Neuron (in vitro differentiated cells): ENCODE results near the gene PIK3IP1.

Experiments used
- H2AFZ ChIP-seq: one replicate; pipeline ENCODE4 v1.6.1; 2013; ENCODE audit warnings: low read depth, mild to moderate bottlenecking, inconsistent platforms, low read length, moderate library complexity
- H3K27me3 ChIP-seq: one replicate; pipeline ENCODE4 v1.6.1; 2013; ENCODE audit warnings: low read length; ENCODE audit not compliant: insufficient read depth
- H3K36me3 ChIP-seq: one replicate; pipeline ENCODE4 v1.6.1; 2013; ENCODE audit warnings: low read length; ENCODE audit not compliant: insufficient read depth
- H3K4me1 ChIP-seq: one replicate; pipeline ENCODE4 v1.6.1; 2013; ENCODE audit warnings: low read length; ENCODE audit not compliant: insufficient read depth
- H3K4me3 ChIP-seq: 2 replicates; pipeline ENCODE4 v1.5.1; 2013; ENCODE audit warnings: mild to moderate bottlenecking, low read length, moderate library complexity
- H3K9me3 ChIP-seq: one replicate; pipeline ENCODE4 v1.6.1; 2013; ENCODE audit warnings: low read length

PIK3IP1 gene

GRCh38 chr22:31281733-31282132 lies 10.6 kb downstream of the PIK3IP1 start:
- H3K9me3 ChIP-seq, result no peaks in the 10 kb centered on the region
- H2AFZ ChIP-seq, result no peak overlapping the region
- peaks cover 54% of the 10 kb centered on the region for H3K36me3 ChIP-seq
- peaks cover 8% of the 10 kb centered on the region for H3K4me1 ChIP-seq
- H3K27me3 ChIP-seq, result no peaks in the 10 kb centered on the region
- H3K4me3 ChIP-seq, result no peak overlapping the region

- Histone ChIP-seq H3K4me3 (no peak overlapping the region), H2AFZ (no peak overlapping the region), H3K9me3 (no peaks in the 10 kb centered on the region), H3K36me3 (peaks cover 58% of the 10 kb centered on the region), H3K4me1 (peaks cover 7% of the 10 kb centered on the region), H3K27me3 (no peaks in the 10 kb centered on the region)
Measured at GRCh38 chr22:31279821-31280505, 12.3 kb downstream of the PIK3IP1 start.

GRCh38 chr22:31279327-31279669 lies 13.0 kb downstream of the PIK3IP1 start:
- Histone ChIP-seq H3K36me3 (peaks cover 59% of the 10 kb centered on the region), H3K27me3 (no peaks in the 10 kb centered on the region), H3K9me3 (no peaks in the 10 kb centered on the region), H3K4me1 (peaks cover under 1% of the 10 kb centered on the region), H2AFZ (no peak overlapping the region), H3K4me3 (no peak overlapping the region)

GRCh38 chr22:31278626-31279326 lies 13.5 kb downstream of the PIK3IP1 start:
- H2AFZ ChIP-seq, result no peak overlapping the region
- H3K4me3 ChIP-seq, result no peak overlapping the region
- H3K4me1 ChIP-seq, result no peaks in the 10 kb centered on the region
- H3K27me3 ChIP-seq, result no peaks in the 10 kb centered on the region
- H3K36me3 ChIP-seq, result peaks cover 63% of the 10 kb centered on the region
- no peaks in the 10 kb centered on the region for H3K9me3 ChIP-seq

GRCh38 chr22:31278151-31278621 lies 14.1 kb downstream of the PIK3IP1 start:
- H3K9me3 ChIP-seq, result no peaks in the 10 kb centered on the region
- no peak overlapping the region for H3K4me3 ChIP-seq
- H3K4me1 ChIP-seq, result no peaks in the 10 kb centered on the region
- peaks cover 65% of the 10 kb centered on the region for H3K36me3 ChIP-seq
- H3K27me3 ChIP-seq, result no peaks in the 10 kb centered on the region
- no peak overlapping the region for H2AFZ ChIP-seq

GRCh38 chr22:31277741-31278140 lies 14.5 kb downstream of the PIK3IP1 start:
- Histone ChIP-seq H2AFZ (no peak overlapping the region), H3K4me3 (no peak overlapping the region), H3K4me1 (no peaks in the 10 kb centered on the region), H3K9me3 (no peaks in the 10 kb centered on the region), H3K36me3 (peaks cover 62% of the 10 kb centered on the region), H3K27me3 (no peaks in the 10 kb centered on the region)

GRCh38 chr22:31276426-31277167 lies 15.7 kb downstream of the PIK3IP1 start:
- no peaks in the 10 kb centered on the region for H3K4me1 ChIP-seq
- H3K9me3 ChIP-seq, result no peaks in the 10 kb centered on the region
- H2AFZ ChIP-seq, result no peak overlapping the region
- H3K27me3 ChIP-seq, result no peaks in the 10 kb centered on the region
- peaks cover 53% of the 10 kb centered on the region for H3K36me3 ChIP-seq
- H3K4me3 ChIP-seq, result no peak overlapping the region

- H3K27me3 ChIP-seq, result no peaks in the 10 kb centered on the region
- no peak overlapping the region for H2AFZ ChIP-seq
- H3K36me3 ChIP-seq, result peaks cover 51% of the 10 kb centered on the region
- H3K4me3 ChIP-seq, result no peak overlapping the region
- H3K9me3 ChIP-seq, result no peaks in the 10 kb centered on the region
- H3K4me1 ChIP-seq, result no peaks in the 10 kb centered on the region
Measured at GRCh38 chr22:31275576-31275975, 16.7 kb downstream of the PIK3IP1 start.

GRCh38 chr22:31275018-31275417 lies 17.3 kb downstream of the PIK3IP1 start:
- Histone ChIP-seq H3K27me3 (no peaks in the 10 kb centered on the region), H3K36me3 (peaks cover 45% of the 10 kb centered on the region), H3K4me1 (no peaks in the 10 kb centered on the region), H3K4me3 (no peak overlapping the region), H2AFZ (no peak overlapping the region), H3K9me3 (no peaks in the 10 kb centered on the region)

- H2AFZ ChIP-seq, result no peak overlapping the region
- no peaks in the 10 kb centered on the region for H3K9me3 ChIP-seq
- no peak overlapping the region for H3K4me3 ChIP-seq
- H3K36me3 ChIP-seq, result peaks cover 35% of the 10 kb centered on the region
- H3K27me3 ChIP-seq, result no peaks in the 10 kb centered on the region
- H3K4me1 ChIP-seq, result no peaks in the 10 kb centered on the region
Measured at GRCh38 chr22:31274017-31274416, 18.3 kb downstream of the PIK3IP1 start.

- no peak overlapping the region for H2AFZ ChIP-seq
- no peaks in the 10 kb centered on the region for H3K9me3 ChIP-seq
- no peaks in the 10 kb centered on the region for H3K27me3 ChIP-seq
- H3K4me3 ChIP-seq, result no peak overlapping the region
- peaks cover 33% of the 10 kb centered on the region for H3K36me3 ChIP-seq
- peaks cover 8% of the 10 kb centered on the region for H3K4me1 ChIP-seq
Measured at GRCh38 chr22:31272522-31273446, 19.5 kb downstream of the PIK3IP1 start.

GRCh38 chr22:31271485-31271884 lies 20.8 kb downstream of the PIK3IP1 start:
- Histone ChIP-seq H3K4me3 (no peak overlapping the region), H3K27me3 (no peaks in the 10 kb centered on the region), H3K4me1 (peaks cover 8% of the 10 kb centered on the region), H2AFZ (no peak overlapping the region), H3K9me3 (no peaks in the 10 kb centered on the region), H3K36me3 (peaks cover 31% of the 10 kb centered on the region)
